Suprapubic skin (tissue), 4 donors: ENCODE measurements around the gene PSMB3. TPM values are rescaled to one million over a fixed set of nuclear protein-coding genes. Genes with fewer than 3 reads are reported as not detected.

ENCODE experiments used
- DNase-seq, 2 donors: peaks; one replicate each; pipeline ENCODE4 v3.0.0-alpha.2; 2019; ENCODE audit warnings: low spot score in 2 of 2
- H3K27ac ChIP-seq: fragments of 200-600 bp; sonication (generic); one replicate; pipeline ENCODE4 v1.5.1; 2019
- H3K27me3 ChIP-seq: fragments of 200-600 bp; sonication (generic); one replicate; pipeline ENCODE4 v1.5.1; 2019
- H3K36me3 ChIP-seq: fragments of 200-600 bp; sonication (generic); one replicate; pipeline ENCODE4 v1.5.1; 2019
- H3K4me1 ChIP-seq: fragments of 200-600 bp; sonication (generic); one replicate; pipeline ENCODE4 v1.5.1; 2019
- H3K4me3 ChIP-seq: fragments of 200-600 bp; sonication (generic); one replicate; pipeline ENCODE4 v1.5.1; 2019; ENCODE audit warnings: mild to moderate bottlenecking
- H3K9me3 ChIP-seq: fragments of 200-600 bp; sonication (generic); one replicate; pipeline ENCODE4 v1.5.1; 2019
- EP300 ChIP-seq: sonication (generic); formaldehyde crosslinking; IDR thresholded peaks from one replicate; pipeline ENCODE4 v1.6.1; 2017; ENCODE audit warnings: antibody characterized with exemption
- POLR2A ChIP-seq, 2 donors: fragments of 450-650 bp; IDR thresholded peaks; one replicate each; pipeline ENCODE4 v1.6.1; 2017; ENCODE audit warnings: antibody characterized with exemption in 2 of 2, mild to moderate bottlenecking in 2 of 2, moderate library complexity in 2 of 2
- POLR2AphosphoS5 ChIP-seq, 3 donors: sonication (generic); formaldehyde crosslinking; IDR thresholded peaks; one replicate each; pipeline ENCODE4 v1.6.1; 2017; ENCODE audit warnings: antibody characterized with exemption in 3 of 3
- WGBS: methylation state at CpG from one replicate; pipeline ENCODE4 v1.1.5; 2018; 5-methylcytosine and 5-hydroxymethylcytosine counted together
- total RNA-seq, 4 donors: library from RNA; depleted of rRNA; stranded (reverse); fragments of >200 nt; gene quantifications; one replicate each; pipeline ENCODE4 v1.1.0, GENCODE V29; 2016
- TF ChIP-seq, protein P1 (sequence below), 2 donors: fragments of 200-600 bp in 1 of 2; fragments of 450-650 bp in 1 of 2; sonication (generic) in 1 of 2; IDR thresholded peaks; one replicate each; pipeline ENCODE4 v1.5.1; 2016 to 2019; ENCODE audit warnings: antibody characterized with exemption in 2 of 2, mild to moderate bottlenecking in 1 of 2, moderate library complexity in 1 of 2

PSMB3 gene
- total RNA-seq, 4 donors from 2014 or later = 106 to 186 (median 162) TPM

DNA sequence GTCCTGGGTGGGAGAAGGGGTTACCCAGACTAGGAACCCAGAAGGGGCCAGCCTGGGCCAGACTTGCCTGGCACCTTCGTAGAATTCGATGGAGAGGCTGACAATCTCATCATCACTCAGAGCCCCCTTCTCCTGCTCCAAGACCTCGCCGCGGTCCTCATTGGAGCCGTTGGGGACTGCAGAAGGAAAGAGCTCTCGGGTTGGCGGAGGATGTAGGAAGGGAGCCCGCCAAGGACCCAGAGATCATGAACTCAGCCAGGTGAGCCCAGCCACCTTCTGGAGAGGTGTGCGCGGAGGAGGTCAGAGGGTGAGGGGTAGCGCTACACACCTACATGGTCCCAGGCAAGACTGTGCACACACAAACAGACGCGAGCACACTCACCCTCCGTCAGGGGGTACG lies 13.9 kb upstream of the PSMB3 start:
- peaks cover 44% of the 10 kb centered on the region for H3K36me3 ChIP-seq
- H3K27me3 ChIP-seq = no peaks in the 10 kb centered on the region
- no peaks in the 10 kb centered on the region for H3K9me3 ChIP-seq
- no peak for DNase-seq
- no peak overlapping the region for H3K27ac ChIP-seq
- WGBS = 96% methylated on average over 16 of the region's 16 CpGs
- H3K4me3 ChIP-seq = no peak overlapping the region
- peaks cover 38% of the 10 kb centered on the region for H3K4me1 ChIP-seq
- TF ChIP-seq POLR2AphosphoS5 (IDR thresholded peaks at IDR 0.05) (no peak), EP300 (no peak), POLR2A (IDR thresholded peaks at IDR 0.05) (no peak)
- TF ChIP-seq, protein P1, sequence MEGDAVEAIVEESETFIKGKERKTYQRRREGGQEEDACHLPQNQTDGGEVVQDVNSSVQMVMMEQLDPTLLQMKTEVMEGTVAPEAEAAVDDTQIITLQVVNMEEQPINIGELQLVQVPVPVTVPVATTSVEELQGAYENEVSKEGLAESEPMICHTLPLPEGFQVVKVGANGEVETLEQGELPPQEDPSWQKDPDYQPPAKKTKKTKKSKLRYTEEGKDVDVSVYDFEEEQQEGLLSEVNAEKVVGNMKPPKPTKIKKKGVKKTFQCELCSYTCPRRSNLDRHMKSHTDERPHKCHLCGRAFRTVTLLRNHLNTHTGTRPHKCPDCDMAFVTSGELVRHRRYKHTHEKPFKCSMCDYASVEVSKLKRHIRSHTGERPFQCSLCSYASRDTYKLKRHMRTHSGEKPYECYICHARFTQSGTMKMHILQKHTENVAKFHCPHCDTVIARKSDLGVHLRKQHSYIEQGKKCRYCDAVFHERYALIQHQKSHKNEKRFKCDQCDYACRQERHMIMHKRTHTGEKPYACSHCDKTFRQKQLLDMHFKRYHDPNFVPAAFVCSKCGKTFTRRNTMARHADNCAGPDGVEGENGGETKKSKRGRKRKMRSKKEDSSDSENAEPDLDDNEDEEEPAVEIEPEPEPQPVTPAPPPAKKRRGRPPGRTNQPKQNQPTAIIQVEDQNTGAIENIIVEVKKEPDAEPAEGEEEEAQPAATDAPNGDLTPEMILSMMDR (IDR thresholded peaks at IDR 0.05) = no peak

DNA sequence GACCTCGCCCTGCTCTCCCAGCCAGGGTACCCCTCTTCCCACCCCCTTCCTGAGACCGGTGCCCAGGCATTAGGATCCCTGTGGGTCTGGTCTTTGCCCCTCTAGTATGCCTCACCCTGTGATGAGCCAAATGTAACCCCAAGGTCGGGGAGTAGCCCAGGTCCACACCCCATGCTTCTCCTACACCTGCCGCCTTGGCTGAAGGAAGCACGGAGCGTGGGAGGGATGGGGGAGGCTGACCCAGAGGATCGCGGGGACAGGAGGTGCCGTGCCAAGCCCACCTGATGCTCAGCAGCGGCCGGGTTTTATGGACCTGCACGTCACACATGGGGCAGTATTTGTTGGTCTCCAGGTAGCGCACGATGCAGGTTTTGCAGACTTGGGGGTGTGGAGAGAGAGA lies 13.2 kb upstream of the PSMB3 start:
- WGBS = 85% methylated on average over 14 of the region's 14 CpGs
- H3K9me3 ChIP-seq = no peaks in the 10 kb centered on the region

DNA sequence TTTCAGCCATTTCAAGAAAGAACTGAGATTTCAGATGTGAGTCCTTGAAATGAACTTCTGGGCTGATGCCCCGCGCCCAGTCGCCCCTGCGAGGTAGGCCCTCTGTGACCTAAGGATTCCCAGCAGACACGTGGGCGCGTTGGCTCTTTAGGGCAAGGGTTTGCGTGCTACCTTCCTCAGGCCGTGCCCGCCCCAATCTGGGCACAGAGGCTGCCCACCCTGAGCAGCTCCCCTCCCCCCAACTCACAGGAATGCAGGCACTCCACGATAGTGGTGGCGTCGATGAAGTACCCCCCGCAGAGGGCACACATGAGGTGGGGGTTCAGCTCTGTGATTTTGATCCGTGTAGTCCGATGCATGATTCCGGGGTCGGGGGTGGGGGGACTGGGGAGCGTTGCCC lies 12.5 kb upstream of the PSMB3 start:
- no peak for DNase-seq
- TF ChIP-seq, protein P1 (IDR thresholded peaks at IDR 0.05) = no peak
- TF ChIP-seq POLR2A (IDR thresholded peaks at IDR 0.05) (no peak), POLR2AphosphoS5 (IDR thresholded peaks at IDR 0.05) (no peak), EP300 (no peak)
- H3K4me1 ChIP-seq = peaks cover 35% of the 10 kb centered on the region
- H3K9me3 ChIP-seq = no peaks in the 10 kb centered on the region
- H3K36me3 ChIP-seq = peaks cover 44% of the 10 kb centered on the region
- no peak overlapping the region for H3K27ac ChIP-seq
- H3K4me3 ChIP-seq = no peak overlapping the region
- WGBS = 91% methylated on average over 16 of the region's 19 CpGs
- H3K27me3 ChIP-seq = no peaks in the 10 kb centered on the region

More for the DNA sequence above, 13.2 kb upstream of the PSMB3 start:
- Histone ChIP-seq H3K4me1 (peaks cover 36% of the 10 kb centered on the region), H3K4me3 (no peak overlapping the region), H3K36me3 (peaks cover 44% of the 10 kb centered on the region), H3K27me3 (no peaks in the 10 kb centered on the region), H3K27ac (no peak overlapping the region)
- DNase-seq = no peak
- no peak for TF ChIP-seq POLR2A (IDR thresholded peaks at IDR 0.05)
- TF ChIP-seq, protein P1 (IDR thresholded peaks at IDR 0.05) = no peak
- no peak for TF ChIP-seq EP300
- TF ChIP-seq POLR2AphosphoS5 (IDR thresholded peaks at IDR 0.05) = no peak

DNA sequence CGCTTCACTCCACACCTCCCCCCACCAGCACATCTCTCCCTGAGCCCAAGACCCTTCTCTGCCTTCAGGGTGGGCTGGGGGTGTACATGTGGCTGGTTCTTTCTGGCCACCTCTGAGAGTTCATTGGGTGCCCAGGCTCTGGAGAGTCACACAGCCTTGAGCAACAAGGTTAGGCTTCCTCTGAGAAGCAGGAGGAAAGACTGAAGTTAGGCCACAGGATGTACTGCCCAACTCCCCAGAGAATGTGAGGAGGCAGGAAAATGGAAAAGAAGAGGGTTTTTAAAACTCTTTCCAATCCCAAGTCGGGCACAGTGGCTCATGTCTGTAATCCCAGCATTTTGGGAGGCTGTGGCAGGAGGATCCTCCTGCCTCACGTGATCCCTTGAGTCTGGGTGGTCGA lies 11.7 kb upstream of the PSMB3 start:
- Histone ChIP-seq H3K27me3 (no peaks in the 10 kb centered on the region), H3K4me1 (peaks cover 34% of the 10 kb centered on the region), H3K27ac (no peak overlapping the region), H3K9me3 (no peaks in the 10 kb centered on the region), H3K4me3 (no peak overlapping the region), H3K36me3 (peaks cover 40% of the 10 kb centered on the region)
- TF ChIP-seq POLR2AphosphoS5 (IDR thresholded peaks at IDR 0.05) (no peak), POLR2A (IDR thresholded peaks at IDR 0.05) (no peak), EP300 (no peak)
- TF ChIP-seq, protein P1 (IDR thresholded peaks at IDR 0.05) = no peak
- DNase-seq = no peak
- 86% methylated on average over 4 of the region's 4 CpGs for WGBS

DNA sequence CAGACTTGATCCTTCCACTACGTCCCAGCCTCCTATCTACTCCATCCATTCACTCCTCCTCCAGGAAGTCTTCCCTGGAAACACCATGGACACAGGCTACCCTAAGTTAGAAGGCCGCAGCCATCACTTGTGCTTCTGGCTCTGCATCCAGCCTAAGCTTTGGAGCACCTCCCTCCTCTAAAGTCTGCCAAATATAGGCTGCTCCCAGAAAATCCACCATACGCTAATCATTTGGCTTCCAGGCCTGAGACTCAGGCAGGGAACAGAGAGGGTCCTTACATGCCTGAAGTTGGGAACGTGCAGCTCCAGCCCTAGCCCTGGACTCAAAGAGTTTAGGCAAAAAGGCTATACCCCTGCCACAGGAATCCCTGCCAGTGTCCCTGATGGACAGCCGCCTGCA lies 11.1 kb upstream of the PSMB3 start:
- DNase-seq = no peak
- Histone ChIP-seq H3K27ac (peak overlapping the region; percentile 90), H3K4me3 (no peak overlapping the region), H3K36me3 (peaks cover 34% of the 10 kb centered on the region), H3K4me1 (peaks cover 40% of the 10 kb centered on the region), H3K27me3 (no peaks in the 10 kb centered on the region), H3K9me3 (no peaks in the 10 kb centered on the region)
- TF ChIP-seq POLR2A (IDR thresholded peaks at IDR 0.05) = no peak
- TF ChIP-seq, protein P1 (IDR thresholded peaks at IDR 0.05) = no peak
- no peak for TF ChIP-seq EP300
- TF ChIP-seq POLR2AphosphoS5 (IDR thresholded peaks at IDR 0.05) = no peak
- WGBS = 50% methylated on average over 5 of the region's 5 CpGs
